Calu3 (cell line): Measurements from ENCODE around the gene ABHD2. TPM values are rescaled to one million over a fixed set of nuclear protein-coding genes. Genes with fewer than 3 reads are reported as not detected.
"Not testable (repeated sequence)": the region's sequence is repeated elsewhere in the genome, so short reads cannot be mapped to it uniquely, and the experiment has no call there.

Experiments used
- BruUV-seq: library from RNA; stranded (reverse); fragments of 400-500 nt; replicated peaks from 2 replicates; lab custom pipeline; 2021; lab: Mats Ljungman, UMichigan
- CTCF ChIA-PET: fragments of 300-600 bp; sonication (Branson Sonifier 250); formaldehyde crosslinking; loops from one replicate; lab custom pipeline; 2022; ENCODE audit warnings: antibody characterized with exemption; lab: Charles Lee
- DNase-seq: peaks from one replicate; pipeline ENCODE4 v3.0.0; 2022
- H3K27ac Mint-ChIP-seq: one replicate; pipeline ENCODE4 v1.8.0; 2022; ENCODE audit warnings: mixed read lengths; ENCODE audit not compliant: unreplicated experiment
- H3K27me3 Mint-ChIP-seq: one replicate; pipeline ENCODE4 v1.8.0; 2022; ENCODE audit warnings: mixed read lengths; ENCODE audit not compliant: unreplicated experiment
- H3K36me3 Mint-ChIP-seq: one replicate; pipeline ENCODE4 v1.8.0; 2022; ENCODE audit warnings: mild to moderate bottlenecking, moderate library complexity, mixed read lengths; ENCODE audit not compliant: insufficient read depth, unreplicated experiment
- H3K4me1 Mint-ChIP-seq: one replicate; pipeline ENCODE4 v1.8.0; 2022; ENCODE audit warnings: mild to moderate bottlenecking, low read depth, mixed read lengths; ENCODE audit not compliant: unreplicated experiment
- H3K4me3 Mint-ChIP-seq: one replicate; pipeline ENCODE4 v1.8.0; 2022; ENCODE audit warnings: mild to moderate bottlenecking, low read depth, moderate library complexity, mixed read lengths; ENCODE audit not compliant: unreplicated experiment
- H3K9me3 Mint-ChIP-seq: one replicate; pipeline ENCODE4 v1.8.0; 2022; ENCODE audit warnings: low read depth, mixed read lengths; ENCODE audit not compliant: unreplicated experiment
- intact Hi-C: fragments of 100-400 bp; cut with micrococcal nuclease; formaldehyde crosslinking; loops from one replicate; pipeline ENCODE4 v1.10.0; 2022; ENCODE audit not compliant: unreplicated experiment
- total RNA-seq: library from RNA; stranded (reverse); gene quantifications from 2 replicates; pipeline ENCODE4 v1.2.3, GENCODE V29; 2022
- TF ChIP-seq, protein P1 (sequence below): fragments of 200-600 bp; IDR thresholded peaks from one replicate; pipeline ENCODE4 v1.8.0; 2022; ENCODE audit warnings: antibody characterized with exemption; ENCODE audit not compliant: unreplicated experiment

ABHD2 gene
- total RNA-seq, 1 experiment from 2014 or later, result 353 TPM

DNA sequence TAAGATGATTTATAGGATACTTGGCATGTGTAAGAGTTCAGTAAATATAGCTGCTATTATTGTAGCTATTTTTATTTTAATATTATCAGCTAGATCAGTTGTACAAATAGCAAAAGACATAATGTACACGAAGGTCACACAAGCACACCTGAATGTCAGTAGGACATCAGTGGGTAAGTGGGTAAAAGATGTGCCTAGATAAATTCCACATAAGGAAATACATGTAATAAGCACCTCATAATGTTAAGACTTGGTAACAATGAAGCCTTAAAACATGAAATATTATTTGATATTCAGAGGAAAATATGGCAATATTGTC is 41.5 kb downstream of the ABHD2 start:
- Mint-ChIP-seq H3K27ac (no peak overlapping the region), H3K36me3 (peaks cover 23% of the 10 kb centered on the region), H3K9me3 (no peaks in the 10 kb centered on the region), H3K4me3 (no peak overlapping the region), H3K4me1 (peaks cover 31% of the 10 kb centered on the region), H3K27me3 (no peaks in the 10 kb centered on the region)
- BruUV-seq, result no TSS peak
- intact Hi-C loops, result loop anchor here (1.0 to 5.0 kb wide), 4 partner anchors 38 to 72 kb away; partner anchors contain the start of gene ABHD2
- CTCF ChIA-PET, result interaction anchor here (0.6 to 1.9 kb wide), 15 partner anchors 9 to 225 kb away, joined by 3 to 15 read pairs (median 3); partner anchors contain the start of gene ABHD2
- DNase-seq, result no peak
- TF ChIP-seq, protein P1, sequence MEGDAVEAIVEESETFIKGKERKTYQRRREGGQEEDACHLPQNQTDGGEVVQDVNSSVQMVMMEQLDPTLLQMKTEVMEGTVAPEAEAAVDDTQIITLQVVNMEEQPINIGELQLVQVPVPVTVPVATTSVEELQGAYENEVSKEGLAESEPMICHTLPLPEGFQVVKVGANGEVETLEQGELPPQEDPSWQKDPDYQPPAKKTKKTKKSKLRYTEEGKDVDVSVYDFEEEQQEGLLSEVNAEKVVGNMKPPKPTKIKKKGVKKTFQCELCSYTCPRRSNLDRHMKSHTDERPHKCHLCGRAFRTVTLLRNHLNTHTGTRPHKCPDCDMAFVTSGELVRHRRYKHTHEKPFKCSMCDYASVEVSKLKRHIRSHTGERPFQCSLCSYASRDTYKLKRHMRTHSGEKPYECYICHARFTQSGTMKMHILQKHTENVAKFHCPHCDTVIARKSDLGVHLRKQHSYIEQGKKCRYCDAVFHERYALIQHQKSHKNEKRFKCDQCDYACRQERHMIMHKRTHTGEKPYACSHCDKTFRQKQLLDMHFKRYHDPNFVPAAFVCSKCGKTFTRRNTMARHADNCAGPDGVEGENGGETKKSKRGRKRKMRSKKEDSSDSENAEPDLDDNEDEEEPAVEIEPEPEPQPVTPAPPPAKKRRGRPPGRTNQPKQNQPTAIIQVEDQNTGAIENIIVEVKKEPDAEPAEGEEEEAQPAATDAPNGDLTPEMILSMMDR, result no peak

DNA sequence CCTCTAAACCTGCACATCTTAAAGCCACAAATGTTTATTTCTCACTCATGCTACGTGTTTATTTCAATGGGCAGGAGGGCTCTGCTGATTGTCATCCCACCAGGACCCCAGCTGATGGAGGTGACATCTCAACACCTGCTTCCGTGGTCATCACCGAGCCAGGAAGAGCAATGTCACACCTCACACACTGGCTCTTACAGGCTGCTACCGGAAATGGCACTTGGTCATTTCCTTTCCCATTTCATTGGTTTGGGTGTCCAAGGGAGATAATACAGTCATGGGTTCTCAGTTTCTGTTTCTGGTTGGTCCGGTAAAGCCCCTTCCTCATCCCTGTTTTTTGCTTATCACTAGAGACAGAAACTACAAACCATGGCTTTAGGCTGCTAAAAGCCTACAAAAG is 41.9 kb downstream of the ABHD2 start:
- TF ChIP-seq, protein P1, result no peak
- Mint-ChIP-seq H3K9me3 (no peaks in the 10 kb centered on the region), H3K27ac (no peak overlapping the region), H3K4me1 (peaks cover 31% of the 10 kb centered on the region), H3K36me3 (peaks cover 19% of the 10 kb centered on the region), H3K4me3 (no peak overlapping the region), H3K27me3 (no peaks in the 10 kb centered on the region)
- intact Hi-C loops, result no loop called here
- CTCF ChIA-PET, result interaction anchor here (0.8 to 1.9 kb wide), 10 partner anchors 8 to 72 kb away, joined by 3 to 15 read pairs (median 4); partner anchors contain the start of gene ABHD2
- DNase-seq, result no peak
- no TSS peak for BruUV-seq

DNA sequence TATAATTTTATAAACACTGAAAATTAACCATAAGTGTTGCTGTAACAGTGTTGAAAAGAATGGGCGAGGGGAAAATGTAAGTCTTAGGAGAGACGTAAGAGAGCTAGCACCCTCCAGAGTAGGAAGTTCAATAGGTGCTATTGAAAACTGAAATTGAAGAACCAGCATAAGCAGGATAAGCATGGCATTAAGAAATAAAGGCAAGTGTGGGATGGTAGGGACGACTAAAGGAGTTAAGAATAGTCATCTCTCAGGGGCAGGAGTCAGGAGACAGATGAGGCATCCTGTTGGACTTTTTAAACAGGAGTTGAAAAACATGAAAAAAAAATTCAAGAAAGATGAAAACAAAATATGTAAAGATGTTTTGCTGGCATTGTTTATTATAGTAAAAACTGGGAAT is 43.5 kb downstream of the ABHD2 start:
- Mint-ChIP-seq H3K36me3 (peaks cover 16% of the 10 kb centered on the region), H3K27me3 (no peaks in the 10 kb centered on the region), H3K4me1 (peaks cover 18% of the 10 kb centered on the region), H3K4me3 (no peak overlapping the region), H3K9me3 (no peaks in the 10 kb centered on the region), H3K27ac (no peak overlapping the region)
- BruUV-seq, result no TSS peak
- intact Hi-C loops, result no loop called here
- TF ChIP-seq, protein P1, result no peak
- CTCF ChIA-PET, result interaction anchor here (1.1 to 1.3 kb wide), 2 partner anchors 40 to 74 kb away, joined by 3 to 6 read pairs; no protein-coding TSS in a partner anchor
- no peak for DNase-seq

DNA sequence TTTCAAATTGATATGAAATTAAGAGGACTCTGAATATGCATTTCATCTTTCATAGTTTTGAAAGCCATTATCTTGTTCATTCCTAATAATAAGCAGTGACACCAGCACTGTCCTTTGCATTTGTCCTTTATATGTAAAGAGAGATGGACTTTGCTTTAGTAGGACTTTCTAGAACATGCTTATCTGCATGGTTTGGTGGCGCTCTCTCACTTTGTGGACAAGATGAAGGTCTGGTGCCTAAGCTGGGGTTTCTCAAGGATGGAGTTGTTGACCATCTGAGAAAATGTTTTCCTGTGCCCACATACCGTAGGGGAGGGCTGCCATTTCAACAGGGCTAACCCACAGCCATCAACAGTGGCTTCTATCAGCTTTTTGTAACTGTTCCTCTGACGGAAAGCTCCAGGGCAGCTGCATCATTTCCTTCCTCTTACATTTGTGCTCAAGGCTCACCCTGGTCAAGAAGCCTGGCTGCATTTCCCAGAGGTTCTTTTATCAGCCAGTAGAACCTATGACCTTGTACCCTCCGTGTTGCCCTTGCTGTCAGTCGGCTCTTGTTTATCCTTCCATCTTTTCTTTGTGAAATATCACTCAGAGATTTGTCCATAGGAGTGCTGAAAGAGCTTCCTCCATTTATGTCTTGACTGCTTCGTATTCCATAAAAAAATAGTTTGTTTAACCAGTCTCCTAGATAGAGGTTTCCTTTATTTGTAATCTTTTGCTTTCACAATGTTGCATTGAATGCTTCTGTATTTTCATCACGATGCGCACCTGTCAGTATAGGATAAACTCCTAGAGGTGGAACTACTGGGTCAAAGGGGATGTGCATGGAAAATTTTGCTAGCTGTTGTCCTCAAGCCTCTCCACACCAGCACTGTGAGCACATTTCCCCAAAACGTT is 44.6 kb downstream of the ABHD2 start:
- Mint-ChIP-seq H3K36me3 (peaks cover 21% of the 10 kb centered on the region), H3K4me1 (peaks cover 18% of the 10 kb centered on the region), H3K4me3 (no peak overlapping the region), H3K9me3 (no peaks in the 10 kb centered on the region), H3K27me3 (no peaks in the 10 kb centered on the region), H3K27ac (no peak overlapping the region)
- CTCF ChIA-PET, result interaction anchor here (1.1 to 1.3 kb wide), 3 partner anchors 35 to 75 kb away, joined by 3 to 6 read pairs (median 6); no protein-coding TSS in a partner anchor
- TF ChIP-seq, protein P1, result no peak
- intact Hi-C loops, result no loop called here
- no peak for DNase-seq
- BruUV-seq, result no TSS peak

DNA sequence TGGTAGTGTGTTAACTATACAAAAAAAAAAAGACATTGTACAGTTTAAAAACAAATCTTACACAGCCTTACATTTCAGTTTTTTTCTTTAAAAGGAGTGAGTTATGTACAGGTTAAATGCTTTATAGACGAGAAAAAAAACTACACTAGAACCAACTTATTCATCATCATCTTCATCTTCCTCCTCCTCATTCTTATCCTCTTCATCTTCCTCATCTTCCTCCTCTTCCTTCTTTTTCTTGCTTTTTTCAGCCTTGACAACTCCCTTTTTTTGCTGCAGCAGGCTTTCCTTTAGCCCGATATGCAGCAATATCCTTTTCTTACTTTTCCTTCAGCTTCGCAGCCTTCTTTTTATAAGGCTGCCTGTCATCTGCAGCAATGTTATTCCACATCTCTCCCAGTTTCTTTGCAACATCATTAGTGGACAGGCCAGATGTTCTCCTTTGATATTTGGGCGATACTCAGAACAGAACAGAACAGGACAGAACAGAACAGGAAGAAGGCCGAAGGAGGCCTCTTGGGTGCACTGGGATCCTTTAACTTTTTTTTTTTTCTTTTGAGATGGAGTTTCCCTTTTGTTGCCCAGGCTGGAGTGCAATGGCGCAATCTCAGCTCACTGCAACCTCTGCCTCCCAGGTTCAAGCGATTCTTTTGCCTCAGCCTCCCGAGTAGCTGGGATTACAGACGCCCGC is 47.3 kb downstream of the ABHD2 start:
- intact Hi-C loops, H3K27me3 Mint-ChIP-seq, H3K27ac Mint-ChIP-seq, DNase-seq, H3K9me3 Mint-ChIP-seq, H3K4me3 Mint-ChIP-seq, BruUV-seq, CTCF ChIA-PET: not testable (repeated sequence)
- peaks cover 34% of the 10 kb centered on the region for H3K4me1 Mint-ChIP-seq
- H3K36me3 Mint-ChIP-seq, result peaks cover 27% of the 10 kb centered on the region
